Stomach smooth muscle (tissue), 2 donors: Measurements from ENCODE around the gene MBNL1.
A peak's percentile ranks its signal among the peaks of the same experiment; 100 is the strongest.
"Not testable (repeated sequence)": the region's sequence is repeated elsewhere in the genome, so short reads cannot be mapped to it uniquely, and the experiment has no call there.

Experiments used
- H3K27ac ChIP-seq: one replicate; pipeline ENCODE4 v1.7.0; 2013; ENCODE audit warnings: mild to moderate bottlenecking, low read length, inconsistent platforms
- H3K27me3 ChIP-seq, 2 donors: one replicate each; pipeline ENCODE4 v1.7.0; 2013; ENCODE audit warnings: low read length in 2 of 2; ENCODE audit not compliant: insufficient read depth in 2 of 2, control insufficient read depth in 1 of 2
- H3K36me3 ChIP-seq, 2 donors: one replicate each; pipeline ENCODE4 v1.7.0; 2013; ENCODE audit warnings: low read length in 2 of 2; ENCODE audit not compliant: control insufficient read depth in 2 of 2, insufficient read depth in 2 of 2
- H3K4me1 ChIP-seq: one replicate; pipeline ENCODE4 v1.7.0; 2013; ENCODE audit warnings: low read length; ENCODE audit not compliant: control insufficient read depth, insufficient read depth
- H3K4me3 ChIP-seq, 2 donors: one replicate each; pipeline ENCODE4 v1.7.0; 2013; ENCODE audit warnings: low read length in 2 of 2
- H3K9ac ChIP-seq, 2 donors: one replicate each; pipeline ENCODE4 v1.7.0; 2013; ENCODE audit warnings: low read length in 2 of 2, mild to moderate bottlenecking in 1 of 2
- H3K9me3 ChIP-seq, 2 donors: one replicate each; pipeline ENCODE4 v1.7.0; 2013; ENCODE audit warnings: low read length in 2 of 2; ENCODE audit not compliant: control insufficient read depth in 2 of 2
- donor health status: healthy.
- donor health status: Pancreatic carcinoma.

Gene MBNL1

DNA sequence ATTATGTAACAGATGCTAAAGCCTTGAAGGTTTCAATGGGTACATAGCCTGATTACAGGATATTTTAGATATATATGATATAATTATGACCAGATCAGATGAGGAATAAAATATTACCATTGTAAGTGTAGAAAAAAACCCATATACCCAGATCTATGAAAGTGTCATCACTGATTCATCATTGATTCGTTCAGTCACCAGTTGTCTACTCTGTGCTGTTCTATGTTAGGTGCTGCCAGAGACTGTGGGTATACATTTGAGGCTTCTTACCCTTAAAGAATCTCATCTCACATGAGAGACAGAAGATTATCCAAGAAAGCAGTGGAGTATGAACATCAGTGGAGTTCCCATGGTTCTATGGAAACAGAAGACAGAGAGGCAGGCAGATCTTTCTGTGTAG lies 92.2 kb downstream of the MBNL1 start:
- H3K9me3 ChIP-seq: no peaks in the 10 kb centered on the region
- H3K9ac ChIP-seq: no peak overlapping the region
- H3K4me1 ChIP-seq: peaks cover 3% of the 10 kb centered on the region

DNA sequence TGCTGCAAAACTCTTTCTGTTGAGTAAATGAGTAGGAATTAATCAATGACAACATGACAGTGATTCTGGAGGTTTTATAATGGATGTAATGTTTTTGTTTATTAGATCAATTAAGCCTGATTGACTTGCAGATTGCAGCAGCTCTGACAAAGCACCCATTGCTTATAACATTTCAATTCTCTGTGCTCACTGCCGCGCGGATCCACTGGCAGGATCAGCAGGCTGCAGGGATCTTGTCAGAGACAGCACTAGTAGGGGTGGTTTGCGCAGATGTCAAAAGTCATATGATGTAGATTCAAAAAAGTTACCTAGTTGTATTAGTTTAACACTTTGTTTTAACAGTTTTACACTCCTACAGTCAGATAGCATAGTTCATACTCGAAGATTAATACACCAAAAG lies 93.4 kb downstream of the MBNL1 start:
- no peaks in the 10 kb centered on the region for H3K27me3 ChIP-seq
- no peak overlapping the region for H3K27ac ChIP-seq
- H3K9ac ChIP-seq: no peak overlapping the region
- peaks cover 3% of the 10 kb centered on the region for H3K4me1 ChIP-seq
- no peak overlapping the region for H3K4me3 ChIP-seq
- H3K9me3 ChIP-seq: no peaks in the 10 kb centered on the region
- H3K36me3 ChIP-seq: no peaks in the 10 kb centered on the region

More for the DNA sequence above, 92.2 kb downstream of the MBNL1 start:
- Histone ChIP-seq H3K27ac (no peak overlapping the region), H3K4me3 (no peak overlapping the region), H3K27me3 (no peaks in the 10 kb centered on the region), H3K36me3 (no peaks in the 10 kb centered on the region)

DNA sequence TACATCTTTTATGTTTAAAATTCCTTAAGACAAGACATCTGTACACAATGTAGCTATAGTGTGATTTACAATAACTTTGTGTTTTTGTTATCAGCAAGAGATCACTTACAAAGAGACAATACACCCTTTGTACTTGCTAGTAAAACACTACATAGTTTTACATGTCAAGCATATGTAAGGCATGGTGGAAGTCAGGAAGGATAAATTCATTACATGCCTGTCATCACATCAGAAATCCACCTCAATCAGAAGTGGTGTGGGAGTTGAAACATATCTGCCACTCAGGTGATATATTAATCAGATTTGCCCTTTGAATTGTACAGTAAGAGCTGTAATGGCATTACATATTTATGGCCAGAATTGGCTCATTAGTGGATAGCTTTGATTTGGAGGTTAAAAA lies 95.5 kb downstream of the MBNL1 start:
- Histone ChIP-seq H3K4me3 (no peak overlapping the region), H3K27me3 (no peaks in the 10 kb centered on the region)

DNA sequence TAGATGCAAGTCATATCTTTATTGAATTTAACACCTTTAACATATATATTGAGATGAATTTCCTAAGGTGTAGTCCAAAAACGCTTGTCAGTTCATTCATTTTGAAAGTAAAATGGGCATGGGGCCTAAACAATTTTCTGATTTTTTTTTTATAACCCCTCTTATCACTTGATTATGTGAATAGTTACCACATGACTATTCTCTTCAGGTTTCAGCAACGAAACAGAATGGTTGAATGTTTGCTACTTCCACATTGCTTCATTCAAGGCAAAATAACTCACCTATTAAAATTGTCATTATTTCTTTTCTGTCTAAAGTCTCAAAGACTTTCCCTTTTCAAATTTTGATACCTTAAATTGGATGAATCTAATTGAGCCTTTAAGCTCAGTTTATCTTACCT lies 96.4 kb downstream of the MBNL1 start:
- H3K9ac ChIP-seq: no peak overlapping the region
- no peaks in the 10 kb centered on the region for H3K27me3 ChIP-seq
- no peaks in the 10 kb centered on the region for H3K9me3 ChIP-seq
- no peaks in the 10 kb centered on the region for H3K4me1 ChIP-seq
- H3K27ac ChIP-seq: no peak overlapping the region
- H3K4me3 ChIP-seq: no peak overlapping the region
- no peaks in the 10 kb centered on the region for H3K36me3 ChIP-seq

More for the DNA sequence above, 95.5 kb downstream of the MBNL1 start:
- H3K4me1 ChIP-seq: no peaks in the 10 kb centered on the region
- no peaks in the 10 kb centered on the region for H3K36me3 ChIP-seq
- no peak overlapping the region for H3K27ac ChIP-seq
- H3K9ac ChIP-seq: no peak overlapping the region
- H3K9me3 ChIP-seq: no peaks in the 10 kb centered on the region

DNA sequence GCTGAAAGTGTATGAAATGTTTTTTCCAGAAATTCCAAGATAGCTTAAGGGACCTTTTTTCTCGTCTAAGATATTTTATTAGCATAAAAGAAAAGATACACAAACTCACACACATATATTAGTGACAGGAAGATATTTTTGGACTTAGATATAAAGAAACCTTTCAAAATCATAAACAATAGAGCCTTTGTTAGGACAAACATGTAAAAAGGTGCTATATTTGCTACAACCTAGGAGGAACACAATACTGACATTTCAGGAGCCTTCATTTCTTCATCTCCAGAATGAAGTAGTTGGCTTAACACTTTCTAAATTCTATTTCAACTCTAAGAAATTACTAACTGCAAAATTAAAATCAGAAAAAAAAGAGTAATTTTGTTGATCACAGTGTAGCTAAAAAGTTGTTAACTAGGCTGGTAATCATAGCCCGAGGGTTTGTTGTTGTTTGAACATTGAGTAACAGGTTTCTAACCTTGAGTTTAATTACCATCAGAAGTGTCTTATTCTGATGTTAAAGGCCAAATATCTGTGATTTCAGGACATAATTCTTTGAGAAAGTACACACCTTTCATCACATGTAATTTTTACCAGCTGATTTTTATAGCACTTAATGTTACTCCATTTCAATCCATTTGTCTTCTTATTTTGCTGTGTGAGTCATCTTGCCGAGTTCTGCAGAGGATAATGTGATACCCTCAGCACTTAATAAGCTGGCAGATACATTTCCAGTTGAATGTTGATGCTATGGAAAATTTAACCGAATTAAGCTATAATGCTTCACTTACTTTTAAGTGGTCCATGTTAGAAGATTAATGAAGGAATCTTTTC lies 97.3 kb downstream of the MBNL1 start:
- H3K27me3 ChIP-seq: no peaks in the 10 kb centered on the region
- H3K36me3 ChIP-seq: no peaks in the 10 kb centered on the region
- no peaks in the 10 kb centered on the region for H3K4me1 ChIP-seq
- H3K4me3 ChIP-seq: no peak overlapping the region
- no peaks in the 10 kb centered on the region for H3K9me3 ChIP-seq
- no peak overlapping the region for H3K9ac ChIP-seq
- H3K27ac ChIP-seq: no peak overlapping the region

DNA sequence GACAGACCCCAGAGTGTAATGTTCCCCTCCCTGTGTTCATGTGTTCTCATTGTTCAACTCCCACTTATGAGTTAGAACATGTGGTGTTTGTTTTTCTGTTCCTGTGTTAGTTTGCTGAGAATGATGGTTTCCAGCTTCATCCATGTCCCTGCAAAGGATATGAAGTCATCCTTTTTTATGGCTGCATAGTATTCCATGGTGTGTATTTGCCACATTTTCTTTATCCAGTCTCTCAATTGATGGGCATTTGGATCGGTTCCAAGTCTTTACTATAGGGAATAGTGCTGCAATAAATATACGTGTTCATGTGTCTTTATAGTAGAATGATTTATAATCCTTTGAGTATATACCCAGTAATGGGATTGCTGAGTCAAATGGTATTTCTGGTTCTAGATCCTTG lies 98.5 kb downstream of the MBNL1 start:
- H3K27ac ChIP-seq, H3K36me3 ChIP-seq, H3K27me3 ChIP-seq, H3K9ac ChIP-seq, H3K9me3 ChIP-seq, H3K4me3 ChIP-seq, H3K4me1 ChIP-seq: not testable (repeated sequence)

DNA sequence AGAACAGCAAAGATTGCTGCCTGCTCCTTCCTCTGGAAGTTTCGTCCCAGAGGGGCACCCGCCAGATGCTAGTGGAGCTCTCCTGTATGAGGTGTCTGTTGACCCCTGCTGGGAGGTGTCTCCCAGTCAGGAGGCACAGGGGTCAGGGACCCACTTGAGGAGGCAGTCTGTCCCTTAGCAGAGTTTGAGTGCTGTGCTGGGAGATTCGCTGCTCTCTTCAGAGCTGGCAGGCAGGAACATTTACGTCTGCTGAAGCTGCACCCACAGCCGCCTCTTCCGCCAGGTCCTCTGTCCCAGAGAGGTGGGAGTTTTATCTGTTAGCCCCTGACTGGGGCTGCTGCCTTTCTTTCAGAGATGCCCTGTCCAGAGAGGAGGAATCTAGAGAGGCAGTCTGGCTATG lies 103.9 kb downstream of the MBNL1 start:
- not testable (repeated sequence) for H3K27ac ChIP-seq, H3K4me1 ChIP-seq, H3K9me3 ChIP-seq

DNA sequence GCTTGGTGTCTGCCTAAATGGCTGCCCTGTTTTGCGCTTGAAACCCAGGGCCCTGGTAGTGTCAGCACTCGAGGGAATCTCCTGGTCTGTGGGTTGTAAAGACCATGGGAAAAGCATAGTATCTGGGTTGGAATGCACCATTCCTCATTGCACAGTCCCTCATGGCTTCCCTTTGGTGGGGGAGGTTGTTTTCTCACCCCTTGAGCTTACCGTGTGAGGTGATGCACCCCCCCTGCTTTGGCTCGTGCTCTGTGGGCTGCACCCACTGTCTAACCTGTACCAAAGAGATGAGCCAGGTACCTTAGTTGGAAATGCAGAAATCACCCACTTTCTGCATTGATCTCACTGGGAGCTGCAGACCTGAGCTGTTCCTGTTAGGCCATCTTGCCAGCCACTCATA lies 104.7 kb downstream of the MBNL1 start:
- Histone ChIP-seq H3K27me3 (no peaks in the 10 kb centered on the region), H3K9me3 (no peaks in the 10 kb centered on the region), H3K36me3 (no peaks in the 10 kb centered on the region), H3K4me1 (peaks cover 7% of the 10 kb centered on the region), H3K4me3 (no peak overlapping the region), H3K9ac (no peak overlapping the region), H3K27ac (no peak overlapping the region)

More for the DNA sequence above, 103.9 kb downstream of the MBNL1 start:
- H3K9ac ChIP-seq, H3K4me3 ChIP-seq, H3K36me3 ChIP-seq, H3K27me3 ChIP-seq: not testable (repeated sequence)

DNA sequence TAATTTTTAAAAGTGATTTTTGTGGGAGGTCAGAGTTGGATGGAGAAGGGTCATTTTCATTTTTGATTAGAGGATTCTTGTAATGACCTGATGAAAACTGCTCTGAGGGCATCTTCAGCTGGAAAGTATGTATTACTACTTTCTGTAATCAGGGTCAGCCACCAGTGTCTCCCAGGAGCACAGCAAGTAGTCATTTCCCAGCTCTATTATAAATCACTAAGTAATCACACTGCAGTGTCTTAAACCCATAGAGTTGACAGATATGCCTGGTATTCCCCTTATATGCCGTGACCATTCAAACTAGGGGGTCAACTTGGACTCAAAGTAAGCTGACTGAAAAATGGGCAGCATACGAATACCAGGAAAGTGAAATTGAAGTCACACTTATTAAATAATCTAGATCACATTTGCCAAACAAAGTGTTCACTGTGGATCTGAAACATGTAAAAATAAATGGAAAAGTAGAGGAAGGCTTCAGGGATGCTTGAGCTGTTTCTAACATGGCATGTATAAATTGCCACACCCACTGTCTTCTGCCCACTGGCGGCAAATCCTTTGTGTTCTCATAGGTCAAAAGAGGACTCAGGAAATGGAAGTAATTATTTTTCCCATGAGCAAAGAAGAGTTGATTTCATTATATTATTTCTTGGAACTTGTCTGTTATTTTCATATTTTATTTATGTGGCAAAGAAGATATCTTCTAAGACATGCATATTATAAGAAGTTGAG lies 105.7 kb downstream of the MBNL1 start:
- peak overlapping the region; percentile 37 for H3K27ac ChIP-seq
- H3K9ac ChIP-seq: no peak overlapping the region
- no peaks in the 10 kb centered on the region for H3K36me3 ChIP-seq
- peaks cover 7% of the 10 kb centered on the region for H3K4me1 ChIP-seq
- H3K27me3 ChIP-seq: no peaks in the 10 kb centered on the region
- no peak overlapping the region for H3K4me3 ChIP-seq
- H3K9me3 ChIP-seq: no peaks in the 10 kb centered on the region

DNA sequence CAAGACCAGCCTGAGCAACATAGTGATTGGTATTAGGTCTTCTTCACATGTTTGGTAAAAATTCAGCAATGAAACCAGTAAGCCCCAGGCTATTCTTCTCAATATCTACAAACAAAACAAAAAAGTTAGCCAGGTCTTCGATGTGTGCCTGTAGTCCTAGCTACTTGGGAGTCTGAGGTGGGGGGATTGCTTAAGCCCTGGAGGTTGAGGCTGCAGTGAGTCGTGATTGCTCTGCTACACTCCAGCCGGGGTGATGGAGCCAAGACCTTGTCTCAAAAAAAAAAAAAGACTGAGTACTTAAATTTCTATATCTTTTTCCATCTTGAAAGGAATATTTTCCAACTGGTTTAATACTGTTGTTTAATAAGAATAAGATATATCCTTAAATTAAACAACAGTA lies 106.8 kb downstream of the MBNL1 start:
- no peak overlapping the region for H3K9ac ChIP-seq
- no peaks in the 10 kb centered on the region for H3K36me3 ChIP-seq
- no peak overlapping the region for H3K4me3 ChIP-seq
- H3K9me3 ChIP-seq: no peaks in the 10 kb centered on the region
- H3K27ac ChIP-seq: no peak overlapping the region
- peaks cover 7% of the 10 kb centered on the region for H3K4me1 ChIP-seq
- no peaks in the 10 kb centered on the region for H3K27me3 ChIP-seq
